Fibroblast of pulmonary artery (primary cell): ENCODE results near the gene HNRNPA1L2.
"Not testable (repeated sequence)": the region's sequence is repeated elsewhere in the genome, so short reads cannot be mapped to it uniquely, and the experiment has no call there.

Source experiments
- DNase-seq: peaks from one replicate; pipeline ENCODE4 v3.0.0-alpha.2; 2010; ENCODE audit warnings: low read depth
- H3K4me3 ChIP-seq: replicated peaks from 2 replicates; pipeline ENCODE4 v1.5.1; 2011; ENCODE audit warnings: low read depth, mild to moderate bottlenecking, control low read depth, low read length, moderate library complexity
- TF ChIP-seq, protein P1 (sequence below): IDR thresholded peaks from 2 replicates; pipeline ENCODE4 v1.5.1; 2011; ENCODE audit warnings: mild to moderate bottlenecking, control low read depth, low read length, inconsistent platforms; ENCODE audit errors: missing control alignments

HNRNPA1L2 gene

DNA sequence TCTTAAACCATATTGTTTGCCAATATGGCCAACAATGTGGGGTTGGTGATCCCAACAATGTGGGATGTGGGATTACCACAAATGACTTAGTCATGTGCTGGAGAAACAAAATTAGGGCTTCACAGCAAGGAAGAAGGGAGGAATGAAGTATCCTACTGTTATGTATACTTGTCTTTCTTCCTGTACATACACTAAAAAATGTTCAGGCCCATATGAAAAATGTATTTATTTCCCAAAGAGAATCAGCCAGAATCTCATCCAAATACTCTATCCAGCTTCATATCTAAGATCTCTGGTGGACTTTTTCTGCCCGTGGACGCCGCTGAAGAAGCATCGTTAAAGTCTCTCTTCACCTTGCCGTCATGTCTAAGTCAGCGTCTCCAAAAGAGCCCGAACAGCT is at the start of gene HNRNPA1L2:
TSS of gene HNRNPA1L2 (plus strand) at position 301 of the 400 bp plus-strand sequence. CDS start at position 363, 62 bp downstream.
- DNase-seq, result no peak
- TF ChIP-seq, protein P1, sequence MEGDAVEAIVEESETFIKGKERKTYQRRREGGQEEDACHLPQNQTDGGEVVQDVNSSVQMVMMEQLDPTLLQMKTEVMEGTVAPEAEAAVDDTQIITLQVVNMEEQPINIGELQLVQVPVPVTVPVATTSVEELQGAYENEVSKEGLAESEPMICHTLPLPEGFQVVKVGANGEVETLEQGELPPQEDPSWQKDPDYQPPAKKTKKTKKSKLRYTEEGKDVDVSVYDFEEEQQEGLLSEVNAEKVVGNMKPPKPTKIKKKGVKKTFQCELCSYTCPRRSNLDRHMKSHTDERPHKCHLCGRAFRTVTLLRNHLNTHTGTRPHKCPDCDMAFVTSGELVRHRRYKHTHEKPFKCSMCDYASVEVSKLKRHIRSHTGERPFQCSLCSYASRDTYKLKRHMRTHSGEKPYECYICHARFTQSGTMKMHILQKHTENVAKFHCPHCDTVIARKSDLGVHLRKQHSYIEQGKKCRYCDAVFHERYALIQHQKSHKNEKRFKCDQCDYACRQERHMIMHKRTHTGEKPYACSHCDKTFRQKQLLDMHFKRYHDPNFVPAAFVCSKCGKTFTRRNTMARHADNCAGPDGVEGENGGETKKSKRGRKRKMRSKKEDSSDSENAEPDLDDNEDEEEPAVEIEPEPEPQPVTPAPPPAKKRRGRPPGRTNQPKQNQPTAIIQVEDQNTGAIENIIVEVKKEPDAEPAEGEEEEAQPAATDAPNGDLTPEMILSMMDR, result no peak
- H3K4me3 ChIP-seq, result no peak within 1 kb of the TSS

DNA sequence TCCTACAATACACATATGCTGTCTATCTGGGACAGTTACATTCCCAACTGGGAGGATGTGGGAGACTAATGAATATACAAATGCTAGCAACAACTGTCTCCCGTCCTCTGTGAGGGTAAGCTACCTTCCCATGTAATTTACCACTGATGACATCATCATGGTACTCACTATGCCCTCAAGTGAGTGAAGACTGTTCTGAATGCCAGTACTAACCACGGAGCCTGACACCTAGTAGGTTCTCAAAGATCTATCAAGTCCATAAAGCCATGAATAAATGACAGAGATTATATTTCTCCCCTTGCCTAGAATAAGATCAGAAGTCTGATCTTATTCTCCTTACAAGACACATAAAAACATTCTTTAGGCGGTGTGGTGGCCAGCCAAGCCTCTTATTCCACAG is 49.1 kb upstream of the HNRNPA1L2 start:
- H3K4me3 ChIP-seq, DNase-seq: not testable (repeated sequence)

DNA sequence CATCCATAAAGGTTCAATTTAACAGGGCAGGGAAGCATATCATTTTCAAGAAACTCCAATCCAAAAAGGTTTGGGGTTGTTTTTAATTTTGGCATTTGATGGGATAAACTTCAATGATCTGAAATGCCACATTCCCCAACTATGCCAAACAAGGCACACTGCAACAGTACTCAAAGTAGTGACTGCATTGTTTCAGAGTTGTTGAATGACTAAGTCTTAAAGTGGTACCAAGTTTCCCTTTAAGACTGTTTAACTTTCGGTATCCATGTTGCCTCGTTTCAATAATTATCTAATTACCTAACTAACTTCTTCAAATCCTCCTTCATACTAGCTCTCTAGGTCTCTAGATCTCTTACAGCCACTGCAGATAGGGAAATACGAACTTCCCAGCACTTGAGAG is 48.4 kb upstream of the HNRNPA1L2 start:
- H3K4me3 ChIP-seq, DNase-seq: not testable (repeated sequence)

DNA sequence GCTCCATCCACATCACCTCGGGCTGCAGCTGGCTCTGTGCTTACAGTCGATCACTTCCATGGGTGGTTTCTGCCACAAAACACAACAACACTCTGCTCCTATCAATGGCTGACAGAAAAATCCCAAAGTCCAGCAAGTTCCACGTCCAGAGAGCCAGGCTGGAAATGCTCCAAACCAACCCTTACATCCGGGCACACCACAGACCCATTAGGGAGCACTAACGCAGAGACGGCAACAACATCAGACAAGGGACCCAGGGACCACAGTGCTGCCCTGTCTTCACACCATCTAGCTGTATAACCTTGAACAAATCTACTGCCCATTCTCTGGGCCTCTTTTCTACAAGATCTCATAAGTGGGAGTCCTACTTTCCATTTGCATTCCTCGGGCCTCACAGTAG is 47.9 kb upstream of the HNRNPA1L2 start:
- DNase-seq, H3K4me3 ChIP-seq: not testable (repeated sequence)

DNA sequence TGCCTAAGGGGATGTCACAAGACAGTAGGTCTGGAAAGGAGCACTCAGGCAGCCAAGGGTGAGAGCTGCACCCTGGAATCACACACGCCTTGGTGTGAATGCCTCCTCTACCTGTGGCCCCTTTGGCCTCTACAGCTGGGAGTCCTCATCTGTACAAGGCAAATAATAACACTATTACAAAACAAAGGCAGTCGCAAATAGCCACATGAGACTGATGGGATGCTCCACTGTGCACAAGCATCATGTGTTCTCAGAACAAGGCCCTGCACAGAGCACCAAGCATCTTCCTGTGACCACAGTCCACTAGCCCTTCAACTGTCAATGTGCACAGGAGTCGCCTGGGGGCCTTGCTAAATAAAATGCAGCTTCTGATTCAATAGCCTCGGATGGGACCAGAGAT is 44.6 kb upstream of the HNRNPA1L2 start:
- H3K4me3 ChIP-seq, result no peak overlapping the region
- TF ChIP-seq, protein P1, result no peak
- no peak for DNase-seq

DNA sequence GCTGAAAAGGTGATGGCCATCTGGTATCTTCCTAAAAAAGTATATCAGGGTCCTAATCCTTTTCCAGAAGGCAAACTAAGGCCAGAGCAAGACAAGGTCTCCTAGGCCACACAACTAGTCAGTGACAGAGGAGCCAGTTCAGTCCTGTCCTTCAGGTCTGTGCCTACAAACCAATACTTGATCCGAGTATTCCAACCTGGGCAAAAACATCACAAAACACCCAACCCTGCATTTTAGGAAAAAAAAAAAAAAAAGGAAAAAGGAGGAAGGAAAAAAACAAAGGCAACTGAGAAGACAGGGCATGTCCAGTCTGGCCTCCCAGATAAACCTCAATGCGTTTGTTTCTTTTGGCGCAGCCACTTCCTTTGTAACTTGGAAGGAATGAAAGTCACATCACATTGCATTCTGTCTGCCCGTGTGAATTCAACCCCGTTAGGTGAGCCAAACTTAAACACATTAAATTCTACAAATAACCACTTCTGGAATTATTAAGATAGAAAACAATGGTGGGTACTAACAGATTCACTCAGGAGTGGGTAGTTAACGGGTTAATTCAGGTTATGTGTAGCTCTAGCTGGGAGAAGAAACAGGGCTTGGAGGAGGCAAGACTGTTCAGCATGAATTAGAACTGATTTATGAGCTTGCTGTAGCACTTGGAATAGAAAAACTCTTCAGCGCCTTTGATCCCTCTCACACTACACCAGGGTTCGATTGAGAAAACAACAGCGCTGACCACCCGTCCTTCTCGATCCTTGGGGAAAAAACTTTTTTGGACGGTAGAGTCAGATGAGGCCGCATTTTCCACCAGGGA is 43.0 kb upstream of the HNRNPA1L2 start:
- H3K4me3 ChIP-seq, result peak overlapping the region; percentile 50
- TF ChIP-seq, protein P1, result no peak
- peak; percentile 79 for DNase-seq

DNA sequence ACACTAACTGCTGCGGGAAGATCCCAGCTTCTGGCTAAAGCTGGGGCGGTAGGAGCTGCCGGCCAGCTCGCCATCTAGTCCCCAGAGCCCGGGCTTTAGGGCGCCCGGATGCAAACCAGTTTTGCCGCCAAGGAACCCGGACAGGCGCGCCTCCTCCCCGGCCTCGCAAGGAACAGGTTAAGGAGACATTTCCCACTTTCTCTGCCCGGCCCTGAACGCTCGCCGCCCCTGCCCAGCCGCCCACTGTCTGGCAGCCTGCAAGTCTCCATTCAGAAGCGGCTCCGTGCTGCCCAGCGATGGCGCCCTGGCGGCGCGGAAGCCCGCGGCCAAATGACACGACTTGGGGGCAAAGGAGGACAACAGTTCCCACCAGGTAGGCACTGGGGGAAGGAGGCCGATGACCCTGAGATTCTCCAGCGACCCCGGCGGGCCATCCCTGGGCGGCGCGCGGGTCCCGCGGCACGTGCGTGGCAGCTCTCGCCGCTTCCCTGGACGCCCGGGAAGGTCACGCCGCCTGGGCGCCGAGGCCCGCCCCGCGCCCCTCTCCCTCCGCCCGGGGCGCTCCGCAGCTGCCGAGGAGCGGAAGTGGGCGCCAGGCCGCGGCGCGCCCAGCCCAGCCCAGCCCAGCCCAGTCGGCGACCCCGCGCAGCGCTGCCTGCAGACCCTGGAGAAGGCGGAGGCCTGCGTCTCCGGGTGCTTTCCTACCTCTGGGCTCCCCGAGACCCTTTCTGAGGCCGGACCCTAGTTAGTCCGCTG is 42.2 kb upstream of the HNRNPA1L2 start:
- H3K4me3 ChIP-seq, result peak overlapping the region; percentile 50
- TF ChIP-seq, protein P1, result no peak
- DNase-seq, result peak; percentile 3

DNA sequence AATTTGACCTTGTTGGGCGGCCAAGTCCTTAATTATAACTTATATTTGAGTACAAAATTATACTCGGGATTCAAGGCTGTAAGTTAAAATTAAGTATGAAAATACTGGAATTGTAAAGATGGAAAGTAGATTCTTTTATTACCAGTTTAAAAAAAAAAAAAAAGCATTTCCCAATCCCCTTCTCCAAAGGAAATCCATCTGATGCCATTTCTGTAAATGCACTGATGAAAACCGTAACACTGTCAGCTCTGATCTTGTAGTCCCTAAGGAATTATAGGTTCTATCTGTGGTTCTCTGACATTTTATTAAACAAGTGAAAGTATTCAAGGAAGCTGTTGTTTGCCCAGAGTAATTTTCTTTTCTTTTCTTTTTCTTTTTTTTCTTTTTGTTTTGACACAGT is 41.6 kb upstream of the HNRNPA1L2 start:
- peak overlapping the region; percentile 49 for H3K4me3 ChIP-seq
- TF ChIP-seq, protein P1, result no peak
- DNase-seq, result peak; percentile 7

DNA sequence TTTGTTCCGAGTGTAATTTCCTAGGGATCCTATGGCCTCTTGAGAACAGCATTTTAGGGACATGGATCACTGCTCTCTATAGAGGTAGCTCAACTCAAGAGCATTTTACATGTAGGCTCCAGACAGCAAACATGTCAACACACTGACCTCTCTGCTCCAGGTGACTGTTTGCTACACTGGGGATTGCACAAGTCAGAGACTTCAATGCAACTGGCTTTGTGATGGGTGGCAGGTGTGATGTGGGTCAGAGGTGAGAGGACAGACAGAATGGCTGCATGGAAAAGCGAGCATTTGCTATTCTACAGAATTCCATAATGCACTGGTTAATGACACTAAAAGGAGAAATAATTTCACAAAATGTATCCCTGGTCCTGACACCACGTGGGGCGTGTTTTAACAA is 38.9 kb upstream of the HNRNPA1L2 start:
- DNase-seq, H3K4me3 ChIP-seq: not testable (repeated sequence)

DNA sequence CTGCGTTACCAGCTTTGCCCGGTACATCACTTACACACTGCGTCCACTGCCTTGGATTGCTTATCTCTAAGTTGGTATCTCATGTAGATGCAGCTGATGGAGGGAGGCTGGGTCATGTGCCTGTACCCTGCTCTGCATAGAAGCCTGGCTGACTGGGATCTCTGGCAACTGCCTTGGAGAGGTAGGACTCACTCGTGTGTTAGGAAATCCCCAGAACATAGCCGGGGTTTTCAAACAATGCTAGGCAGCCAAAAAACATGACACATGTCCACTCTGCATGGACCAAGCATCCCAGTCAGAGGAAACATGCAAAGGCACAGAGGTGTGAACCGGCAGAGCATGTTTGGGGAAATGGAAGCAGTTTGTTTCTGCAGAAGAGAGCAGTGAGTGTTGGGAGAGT is 36.1 kb upstream of the HNRNPA1L2 start:
- DNase-seq, result peak; percentile 7
- H3K4me3 ChIP-seq, result not testable (repeated sequence)

DNA sequence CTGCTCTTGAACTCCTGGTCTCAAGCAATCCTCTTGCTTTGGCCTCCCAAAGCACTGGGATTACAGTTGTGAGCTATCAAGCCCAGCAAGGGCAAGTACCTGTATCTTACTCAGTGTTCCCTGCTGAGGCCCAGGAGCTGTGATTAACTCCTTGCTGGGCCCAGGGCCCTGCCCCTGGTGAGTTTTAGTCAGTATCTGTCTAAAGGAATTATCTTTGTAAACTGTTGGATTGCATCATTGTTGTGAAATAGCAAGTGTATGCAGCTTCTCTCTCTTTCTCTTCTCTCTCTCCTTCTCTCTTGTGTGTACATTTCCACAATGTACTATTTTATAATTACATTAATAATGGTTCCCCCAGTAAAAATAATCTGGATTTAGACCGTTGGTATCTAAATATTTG is 35.4 kb upstream of the HNRNPA1L2 start:
- DNase-seq, result peak; percentile 24
- not testable (repeated sequence) for H3K4me3 ChIP-seq

DNA sequence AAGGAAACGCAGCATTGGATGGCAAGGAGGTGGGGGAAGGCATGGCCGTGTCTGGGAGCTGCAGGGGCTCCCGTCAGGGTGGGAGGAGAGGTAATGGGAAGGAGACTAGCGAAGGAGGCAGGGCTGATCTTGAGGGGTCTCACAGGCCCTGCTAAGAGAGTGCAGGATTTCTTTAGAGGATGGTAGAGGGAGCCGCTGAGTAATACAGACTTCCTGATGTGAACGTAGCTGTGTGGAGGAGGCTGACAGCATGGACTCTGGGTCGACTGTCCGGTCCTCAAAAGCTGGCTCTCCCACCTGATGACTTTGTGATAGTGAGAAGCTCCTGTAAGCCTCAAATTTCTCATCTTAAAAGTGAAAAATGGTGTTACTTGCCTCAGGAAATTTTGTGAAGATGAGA is 34.0 kb upstream of the HNRNPA1L2 start:
- H3K4me3 ChIP-seq, DNase-seq: not testable (repeated sequence)
